K562 (cell line): ENCODE measurements around the gene STMN3. TPM values are rescaled to one million over a fixed set of nuclear protein-coding genes. Genes with fewer than 3 reads are reported as not detected.

Source experiments
- ARID1B ChIP-seq: fragments of 450-650 bp; IDR thresholded peaks from 2 replicates; pipeline ENCODE4 v1.6.1; 2016; ENCODE audit warnings: antibody characterized with exemption, mild to moderate bottlenecking, inconsistent platforms
- CREB3 ChIP-seq: fragments of 450-650 bp; conservative IDR thresholded peaks from 2 replicates; pipeline ENCODE4 v1.6.1; 2016; ENCODE audit warnings: missing genetic modification characterization, low read depth, mild to moderate bottlenecking, missing compliant biosample characterization, moderate library complexity
- CTCFL ChIP-seq: IDR thresholded peaks from 2 replicates; pipeline ENCODE4 v1.6.1; 2011; ENCODE audit warnings: borderline replicate concordance, low read depth, mild to moderate bottlenecking, moderate library complexity, low read length; ENCODE audit not compliant: insufficient read depth, poor library complexity, severe bottlenecking
- ELF1 ChIP-seq: fragments of 200-800 bp; sonication (Bioruptor generic); IDR thresholded peaks from 2 replicates; pipeline ENCODE4 v1.6.1; 2016; ENCODE audit warnings: missing genetic modification characterization, missing compliant biosample characterization
- EP300 ChIP-seq: IDR thresholded peaks from 2 replicates; pipeline ENCODE4 v1.6.1; 2012; ENCODE audit warnings: low read length, improper control_type of control experiment
- FOSL1 ChIP-seq: fragments of 200-800 bp; sonication (Bioruptor generic); conservative IDR thresholded peaks from 2 replicates; pipeline ENCODE4 v1.6.1; 2016; ENCODE audit warnings: missing genetic modification characterization, missing compliant biosample characterization
- FUS ChIP-seq: fragments of 200-400 bp; formaldehyde crosslinking; optimal IDR thresholded peaks from 2 replicates; pipeline ENCODE3; 2017; ENCODE audit warnings: low read depth, low read length
- IRF9 ChIP-seq: fragments of 450-650 bp; IDR thresholded peaks from 2 replicates; pipeline ENCODE4 v1.6.1; 2016; ENCODE audit warnings: missing biosample characterization, missing genetic modification characterization
- KAT2B ChIP-seq: IDR thresholded peaks from one replicate; pipeline ENCODE4 v1.6.1; 2012; ENCODE audit warnings: low read depth, mild to moderate bottlenecking, control low read depth, inconsistent platforms, low read length, moderate library complexity
- MBD2 ChIP-seq: sonication (generic); IDR thresholded peaks from 2 replicates; pipeline ENCODE4 v1.6.1; 2016; ENCODE audit warnings: low read depth, borderline replicate concordance
- MYNN ChIP-seq, 2 experiments: sonication (generic); formaldehyde crosslinking in 1 of 2; IDR thresholded peaks; 2 replicates each; pipeline versions ENCODE4 v1.5.0 to v1.6.1; 2016 to 2020; ENCODE audit warnings: antibody characterized with exemption in 1 of 2, missing genetic modification reagents in 1 of 2
- PPARD ChIP-seq: fragments of 250-450 bp; sonication (Bioruptor Pico); IDR thresholded peaks from 2 replicates; pipeline ENCODE4 v1.8.0; 2022; ENCODE audit warnings: inconsistent platforms, mild to moderate bottlenecking, moderate library complexity
- PRPF4 ChIP-seq: fragments of 200-400 bp; formaldehyde crosslinking; IDR thresholded peaks from one replicate; pipeline ENCODE4 v1.6.1; 2017; ENCODE audit warnings: low read length, low read depth, mild to moderate bottlenecking; ENCODE audit not compliant: insufficient read depth, poor library complexity, severe bottlenecking
- ZBTB12 ChIP-seq: fragments of 250-450 bp; sonication (Bioruptor Pico); IDR thresholded peaks from 2 replicates; pipeline ENCODE4 v1.4.0; 2020
- ZNF143 ChIP-seq: sonication (generic); formaldehyde crosslinking; IDR thresholded peaks from 2 replicates; pipeline ENCODE4 v1.9.0; 2022; ENCODE audit warnings: mild to moderate bottlenecking, missing genetic modification reagents
- ZNF395 ChIP-seq: fragments of 200-800 bp; sonication (Bioruptor generic); IDR thresholded peaks from 2 replicates; pipeline ENCODE4 v1.6.1; 2017; ENCODE audit warnings: missing genetic modification characterization, missing compliant biosample characterization
- ZNF583 ChIP-seq: fragments of 250-450 bp; sonication (Bioruptor Pico); IDR thresholded peaks from 2 replicates; pipeline ENCODE4 v1.4.0; 2020
- ZNF639 ChIP-seq, 2 experiments: fragments of 200-800 bp in 1 of 2; sonication (Bioruptor generic) in 1 of 2; sonication (generic) in 1 of 2; formaldehyde crosslinking in 1 of 2; IDR thresholded peaks in 1 of 2; conservative IDR thresholded peaks in 1 of 2; 2 replicates each; pipeline versions ENCODE4 v1.5.0 to v1.6.1; 2016 to 2020; ENCODE audit warnings: missing compliant biosample characterization in 1 of 2, missing genetic modification characterization in 1 of 2, missing genetic modification reagents in 1 of 2
- polyA plus RNA-seq, 8 experiments: library from polyadenylated mRNA; depleted of rRNA in 4 of 8; stranded (reverse) in 5 of 8; unstranded in 3 of 8; fragments of >200 nt; fragmentation: Nextera tagmentation in 2 of 8; fragmentation: Illumina TruSeq in 1 of 8; extraction: Ambion mirVana in 2 of 8; extraction: Trizol in 1 of 8; gene quantifications; 2 replicates each; pipeline versions ENCODE4 v1.2.1 to v1.2.3, GENCODE V29; 2011 to 2014; ENCODE audit warnings: inconsistent platforms in 1 of 8, missing spikeins in 1 of 8
- total RNA-seq, 7 experiments: library from RNA; depleted of rRNA in 6 of 7; stranded (reverse); fragments of >200 nt in 6 of 7; fragmentation: Illumina TruSeq in 2 of 7; extraction: Trizol in 2 of 7; gene quantifications; 2 replicates each; pipeline versions ENCODE4 v1.2.1 to v1.2.3, GENCODE V29; 2011 to 2021; ENCODE audit warnings: low replicate concordance in 1 of 7

The STMN3 gene
- total and polyA plus RNA-seq, 9 of the 15 experiments (the other 6 are each of a cell fraction or from before 2014, with no cell fraction given), result 0.70 to 65.6 (median 29.4) TPM

- TF ChIP-seq ZNF639 (CRISPR knock-in tag; conservative IDR thresholded peaks at IDR 0.05 in 1 of 2, IDR thresholded peaks at IDR 0.05 in 1 of 2) (peak in 1 of 2 experiments; percentile 98; a peak in 2 of 4 replicates), FOSL1 (tag) (peak; percentile 55; the same call in 1 of the 2 replicates), PPARD (CRISPR knock-in tag) (no peak), CTCFL (no peak), ZNF395 (CRISPR knock-in tag) (peak; percentile 73), IRF9 (tag) (no peak), ARID1B (no peak), PRPF4 (no peak), FUS (peak; percentile 60), ELF1 (tag) (peak; percentile 67), ZNF143 (CRISPR knock-in tag) (no peak), MBD2 (no peak), MYNN (IDR thresholded peaks at IDR 0.05) (no peak), MYNN (CRISPR knock-in tag; IDR thresholded peaks at IDR 0.05) (no peak), CREB3 (tag) (no peak), KAT2B (no peak), ZNF583 (CRISPR knock-in tag) (0 out of 2 replicates have a peak, but pooled peaks have one; percentile 24), ZBTB12 (no peak), EP300 (no peak)
Observed at GRCh38 chr20:63626424-63627128, 26.6 kb downstream of the STMN3 start, which contains the start of gene GMEB2 (continued).
